NB4 (cell line): ENCODE measurements around the gene LCN15.
"Not testable (repeated sequence)": the region's sequence is repeated elsewhere in the genome, so short reads cannot be mapped to it uniquely, and the experiment has no call there.

Experiments used
- MYC ChIP-seq: IDR thresholded peaks from 2 replicates; pipeline ENCODE4 v1.6.1; 2011; ENCODE audit warnings: low read depth, low read length
- POLR2A ChIP-seq: IDR thresholded peaks from 2 replicates; pipeline ENCODE4 v1.6.1; 2011; ENCODE audit warnings: mild to moderate bottlenecking; ENCODE audit not compliant: insufficient read length; ENCODE audit errors: extremely low read depth
- TF ChIP-seq, protein P1 (sequence below): IDR thresholded peaks from 2 replicates; pipeline ENCODE4 v1.6.1; 2011; ENCODE audit warnings: low read depth, low read length
- TF ChIP-seq, protein P2 (sequence below): IDR thresholded peaks from one replicate; pipeline ENCODE4 v1.5.1; 2012; ENCODE audit warnings: low read depth, low read length

GRCh38 chr9:136786983-136787382 is 22.7 kb upstream of the LCN15 start:
- TF ChIP-seq, protein P1, sequence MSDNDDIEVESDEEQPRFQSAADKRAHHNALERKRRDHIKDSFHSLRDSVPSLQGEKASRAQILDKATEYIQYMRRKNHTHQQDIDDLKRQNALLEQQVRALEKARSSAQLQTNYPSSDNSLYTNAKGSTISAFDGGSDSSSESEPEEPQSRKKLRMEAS = not testable (repeated sequence)
- TF ChIP-seq POLR2A, MYC: not testable (repeated sequence)
- TF ChIP-seq, protein P2, sequence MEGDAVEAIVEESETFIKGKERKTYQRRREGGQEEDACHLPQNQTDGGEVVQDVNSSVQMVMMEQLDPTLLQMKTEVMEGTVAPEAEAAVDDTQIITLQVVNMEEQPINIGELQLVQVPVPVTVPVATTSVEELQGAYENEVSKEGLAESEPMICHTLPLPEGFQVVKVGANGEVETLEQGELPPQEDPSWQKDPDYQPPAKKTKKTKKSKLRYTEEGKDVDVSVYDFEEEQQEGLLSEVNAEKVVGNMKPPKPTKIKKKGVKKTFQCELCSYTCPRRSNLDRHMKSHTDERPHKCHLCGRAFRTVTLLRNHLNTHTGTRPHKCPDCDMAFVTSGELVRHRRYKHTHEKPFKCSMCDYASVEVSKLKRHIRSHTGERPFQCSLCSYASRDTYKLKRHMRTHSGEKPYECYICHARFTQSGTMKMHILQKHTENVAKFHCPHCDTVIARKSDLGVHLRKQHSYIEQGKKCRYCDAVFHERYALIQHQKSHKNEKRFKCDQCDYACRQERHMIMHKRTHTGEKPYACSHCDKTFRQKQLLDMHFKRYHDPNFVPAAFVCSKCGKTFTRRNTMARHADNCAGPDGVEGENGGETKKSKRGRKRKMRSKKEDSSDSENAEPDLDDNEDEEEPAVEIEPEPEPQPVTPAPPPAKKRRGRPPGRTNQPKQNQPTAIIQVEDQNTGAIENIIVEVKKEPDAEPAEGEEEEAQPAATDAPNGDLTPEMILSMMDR = not testable (repeated sequence)
